ENCODE results near the gene TBK1.

TBK1 gene

GRCh38 chr12:64407342-64408223, 44.3 kb upstream of the TBK1 start:
- peak overlapping the region; percentile 17 for H3K4me3 ChIP-seq (ENCODE audit: low read depth, low read length)
- peak; percentile 32 for DNase-seq (ENCODE audit: low read depth)
- TF ChIP-seq MYC (IDR thresholded peaks at IDR 0.05; ENCODE audit: low read depth, low read length) (no peak), CTCF (IDR thresholded peaks at IDR 0.05; ENCODE audit: low read depth, low read length) (no peak), MAX (IDR thresholded peaks at IDR 0.05; ENCODE audit: low read depth, low read length) (no peak), POLR2A (IDR thresholded peaks at IDR 0.05; ENCODE audit: extremely low read depth, insufficient read length) (no peak)

- no peak for TF ChIP-seq MYC (IDR thresholded peaks at IDR 0.05; ENCODE audit: low read depth, low read length)
- TF ChIP-seq POLR2A (IDR thresholded peaks at IDR 0.05; ENCODE audit: extremely low read depth, insufficient read length): no peak
- no peak for DNase-seq (ENCODE audit: low read depth)
- H3K4me3 ChIP-seq (ENCODE audit: low read depth, low read length): no peak overlapping the region
Observed at GRCh38 chr12:64411427-64411826, 40.5 kb upstream of the TBK1 start.

- no peak for DNase-seq (ENCODE audit: low read depth)
- no peak overlapping the region for H3K4me3 ChIP-seq (ENCODE audit: low read depth, low read length)
- TF ChIP-seq CTCF (IDR thresholded peaks at IDR 0.05; ENCODE audit: low read depth, low read length): no peak
- TF ChIP-seq MAX (IDR thresholded peaks at IDR 0.05; ENCODE audit: low read depth, low read length): no peak
- TF ChIP-seq POLR2A (IDR thresholded peaks at IDR 0.05; ENCODE audit: extremely low read depth, insufficient read length): no peak
- no peak for TF ChIP-seq MYC (IDR thresholded peaks at IDR 0.05; ENCODE audit: low read depth, low read length)
Observed at GRCh38 chr12:64412459-64412858, 39.5 kb upstream of the TBK1 start.

GRCh38 chr12:64413884-64414283, 38.0 kb upstream of the TBK1 start:
- H3K4me3 ChIP-seq (ENCODE audit: low read depth, low read length): no peak overlapping the region
- TF ChIP-seq MYC (IDR thresholded peaks at IDR 0.05; ENCODE audit: low read depth, low read length): no peak
- TF ChIP-seq POLR2A (IDR thresholded peaks at IDR 0.05; ENCODE audit: extremely low read depth, insufficient read length): no peak
- TF ChIP-seq CTCF (IDR thresholded peaks at IDR 0.05; ENCODE audit: low read depth, low read length): no peak
- TF ChIP-seq MAX (IDR thresholded peaks at IDR 0.05; ENCODE audit: low read depth, low read length): no peak
- DNase-seq (ENCODE audit: low read depth): no peak

GRCh38 chr12:64418209-64418608, 33.7 kb upstream of the TBK1 start:
- TF ChIP-seq MAX (IDR thresholded peaks at IDR 0.05; ENCODE audit: low read depth, low read length): no peak
- TF ChIP-seq MYC (IDR thresholded peaks at IDR 0.05; ENCODE audit: low read depth, low read length): no peak
- no peak for TF ChIP-seq CTCF (IDR thresholded peaks at IDR 0.05; ENCODE audit: low read depth, low read length)
- TF ChIP-seq POLR2A (IDR thresholded peaks at IDR 0.05; ENCODE audit: extremely low read depth, insufficient read length): no peak
- no peak for DNase-seq (ENCODE audit: low read depth)
- H3K4me3 ChIP-seq (ENCODE audit: low read depth, low read length): no peak overlapping the region

- no peak for DNase-seq (ENCODE audit: low read depth)
- H3K4me3 ChIP-seq (ENCODE audit: low read depth, low read length): no peak overlapping the region
- TF ChIP-seq MYC (IDR thresholded peaks at IDR 0.05; ENCODE audit: low read depth, low read length) (no peak), CTCF (IDR thresholded peaks at IDR 0.05; ENCODE audit: low read depth, low read length) (no peak), POLR2A (IDR thresholded peaks at IDR 0.05; ENCODE audit: extremely low read depth, insufficient read length) (no peak), MAX (IDR thresholded peaks at IDR 0.05; ENCODE audit: low read depth, low read length) (no peak)
Observed at GRCh38 chr12:64419696-64420095, 32.2 kb upstream of the TBK1 start.

All from NB4 (cell line).